ENCODE measurements around the gene HOXA7.

DNA sequence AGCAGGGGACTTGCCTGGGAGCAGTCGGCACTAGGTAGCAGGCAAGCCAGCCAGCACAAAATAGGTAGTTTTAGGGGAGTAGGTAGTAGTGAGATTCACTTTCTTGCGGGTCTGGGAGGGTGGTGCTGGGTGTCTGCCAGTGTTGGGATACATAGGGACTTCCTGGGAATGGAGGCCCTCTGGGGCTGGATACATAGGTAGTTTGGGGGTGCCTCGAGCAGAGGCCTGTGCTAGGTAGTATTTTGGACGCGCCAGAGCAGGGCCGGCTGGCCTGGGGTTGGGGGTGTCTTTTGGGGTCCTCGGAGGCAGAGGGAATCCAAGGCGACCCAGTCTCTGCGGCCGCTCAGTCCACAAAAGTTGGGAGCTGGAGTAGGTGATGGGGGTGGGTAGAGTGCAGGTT, 2.1 kb downstream of the HOXA7 start:
- no peak for TF ChIP-seq POLR2A (IDR thresholded peaks at IDR 0.05)
- TF ChIP-seq, protein P1, sequence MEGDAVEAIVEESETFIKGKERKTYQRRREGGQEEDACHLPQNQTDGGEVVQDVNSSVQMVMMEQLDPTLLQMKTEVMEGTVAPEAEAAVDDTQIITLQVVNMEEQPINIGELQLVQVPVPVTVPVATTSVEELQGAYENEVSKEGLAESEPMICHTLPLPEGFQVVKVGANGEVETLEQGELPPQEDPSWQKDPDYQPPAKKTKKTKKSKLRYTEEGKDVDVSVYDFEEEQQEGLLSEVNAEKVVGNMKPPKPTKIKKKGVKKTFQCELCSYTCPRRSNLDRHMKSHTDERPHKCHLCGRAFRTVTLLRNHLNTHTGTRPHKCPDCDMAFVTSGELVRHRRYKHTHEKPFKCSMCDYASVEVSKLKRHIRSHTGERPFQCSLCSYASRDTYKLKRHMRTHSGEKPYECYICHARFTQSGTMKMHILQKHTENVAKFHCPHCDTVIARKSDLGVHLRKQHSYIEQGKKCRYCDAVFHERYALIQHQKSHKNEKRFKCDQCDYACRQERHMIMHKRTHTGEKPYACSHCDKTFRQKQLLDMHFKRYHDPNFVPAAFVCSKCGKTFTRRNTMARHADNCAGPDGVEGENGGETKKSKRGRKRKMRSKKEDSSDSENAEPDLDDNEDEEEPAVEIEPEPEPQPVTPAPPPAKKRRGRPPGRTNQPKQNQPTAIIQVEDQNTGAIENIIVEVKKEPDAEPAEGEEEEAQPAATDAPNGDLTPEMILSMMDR (IDR thresholded peaks at IDR 0.05): no peak
